Fibroblast of skin of left biceps (primary cell): ENCODE measurements around the gene FIGN.

Experiments used
- DNase-seq, 2 experiments: peaks; one replicate each; pipeline ENCODE4 v3.0.0-alpha.2; 2013; ENCODE audit warnings: low read depth in 2 of 2

The FIGN gene, protein sequence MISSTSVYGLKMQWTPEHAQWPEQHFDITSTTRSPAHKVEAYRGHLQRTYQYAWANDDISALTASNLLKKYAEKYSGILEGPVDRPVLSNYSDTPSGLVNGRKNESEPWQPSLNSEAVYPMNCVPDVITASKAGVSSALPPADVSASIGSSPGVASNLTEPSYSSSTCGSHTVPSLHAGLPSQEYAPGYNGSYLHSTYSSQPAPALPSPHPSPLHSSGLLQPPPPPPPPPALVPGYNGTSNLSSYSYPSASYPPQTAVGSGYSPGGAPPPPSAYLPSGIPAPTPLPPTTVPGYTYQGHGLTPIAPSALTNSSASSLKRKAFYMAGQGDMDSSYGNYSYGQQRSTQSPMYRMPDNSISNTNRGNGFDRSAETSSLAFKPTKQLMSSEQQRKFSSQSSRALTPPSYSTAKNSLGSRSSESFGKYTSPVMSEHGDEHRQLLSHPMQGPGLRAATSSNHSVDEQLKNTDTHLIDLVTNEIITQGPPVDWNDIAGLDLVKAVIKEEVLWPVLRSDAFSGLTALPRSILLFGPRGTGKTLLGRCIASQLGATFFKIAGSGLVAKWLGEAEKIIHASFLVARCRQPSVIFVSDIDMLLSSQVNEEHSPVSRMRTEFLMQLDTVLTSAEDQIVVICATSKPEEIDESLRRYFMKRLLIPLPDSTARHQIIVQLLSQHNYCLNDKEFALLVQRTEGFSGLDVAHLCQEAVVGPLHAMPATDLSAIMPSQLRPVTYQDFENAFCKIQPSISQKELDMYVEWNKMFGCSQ

DNA sequence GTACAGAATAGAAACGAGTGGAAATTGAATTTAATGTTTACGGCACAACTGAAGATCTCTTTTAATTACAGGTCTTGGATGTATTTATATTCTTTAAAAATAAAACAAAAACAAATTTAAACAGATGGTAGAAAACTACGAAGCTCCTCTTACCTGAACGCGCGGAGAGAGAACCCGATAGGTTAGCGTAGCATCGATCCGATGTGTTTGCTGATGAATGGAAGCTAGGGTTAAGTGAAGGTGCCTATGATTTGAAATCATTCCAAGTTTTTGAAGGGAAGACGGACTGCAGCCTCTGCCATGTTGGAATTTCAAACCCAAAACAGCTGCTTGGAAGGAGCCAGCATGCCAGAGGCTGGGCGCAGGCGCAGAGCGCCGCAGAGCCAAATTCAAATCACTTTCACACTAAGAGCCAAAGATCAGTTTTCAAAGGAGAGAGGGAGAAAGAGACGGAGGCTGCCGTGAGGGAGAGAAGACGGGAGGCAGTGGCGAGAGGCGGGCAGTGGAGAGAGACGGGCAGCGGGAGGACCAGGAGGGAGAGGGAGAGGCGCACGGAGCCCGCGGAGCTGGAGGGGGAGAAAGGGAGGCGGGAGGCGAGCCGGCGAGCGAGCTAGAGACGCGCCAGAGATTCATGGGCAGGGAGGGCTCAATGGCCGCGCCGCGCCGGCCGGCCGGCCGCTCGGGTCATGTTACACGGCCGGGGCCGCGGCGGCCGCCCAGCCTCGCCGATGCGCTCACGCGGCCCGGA lies at the start of gene FIGN:
Gene FIGN, minus strand, starts transcription at position 324 of the 748 bp plus-strand sequence. CDS start 1,081 bp downstream, outside the sequence.
- peak; percentile 56 to 58 for DNase-seq

DNA sequence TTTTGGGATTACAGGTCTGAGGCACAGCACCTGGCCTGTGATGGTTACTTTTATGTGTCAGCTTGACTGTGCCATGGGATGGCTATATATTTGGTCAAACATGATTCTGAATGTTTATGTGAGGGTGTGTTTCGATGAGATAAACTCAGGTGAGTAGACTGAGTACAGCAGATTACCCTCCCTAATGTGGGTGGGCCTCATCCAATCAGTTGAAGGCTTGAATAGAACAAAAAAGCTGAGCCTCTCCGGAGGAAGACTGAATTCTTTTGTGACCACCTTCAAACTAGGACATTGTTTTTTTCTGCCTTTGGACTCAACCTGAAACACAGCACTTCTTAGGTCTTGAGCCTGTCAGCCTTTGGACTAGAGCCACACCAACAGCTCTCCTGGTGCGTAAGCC lies 49.4 kb upstream of the FIGN start:
- DNase-seq = no peak

DNA sequence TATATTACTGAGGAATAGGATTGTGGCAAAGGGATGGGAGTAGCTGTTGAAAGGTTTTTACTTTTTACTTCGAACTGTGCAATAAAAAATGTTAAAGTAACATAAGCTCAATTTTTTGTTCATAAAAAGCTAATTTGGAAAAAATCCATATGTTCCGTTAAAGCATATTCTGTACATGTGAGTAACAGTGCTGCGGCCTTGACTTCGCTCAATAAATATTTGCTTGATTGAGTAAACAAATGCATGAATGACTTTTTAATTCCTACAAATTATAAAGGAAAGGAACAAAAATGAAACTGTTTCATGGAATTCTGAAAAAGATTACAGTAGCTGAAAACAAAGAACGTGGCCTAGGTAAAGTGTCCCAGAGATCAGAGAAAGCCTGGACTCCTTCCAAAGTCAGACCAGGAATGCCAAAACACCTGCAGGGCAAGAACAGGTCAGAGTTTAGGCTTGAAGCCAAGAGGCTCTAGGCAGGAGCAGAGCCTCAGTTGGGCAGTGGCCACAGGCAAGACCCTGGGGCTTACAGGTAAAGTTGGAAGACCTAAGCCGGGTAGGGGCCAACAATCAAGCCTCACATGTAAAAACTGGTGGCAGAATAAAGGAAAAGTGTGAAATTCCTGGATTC lies 44.3 kb upstream of the FIGN start:
- no peak for DNase-seq

DNA sequence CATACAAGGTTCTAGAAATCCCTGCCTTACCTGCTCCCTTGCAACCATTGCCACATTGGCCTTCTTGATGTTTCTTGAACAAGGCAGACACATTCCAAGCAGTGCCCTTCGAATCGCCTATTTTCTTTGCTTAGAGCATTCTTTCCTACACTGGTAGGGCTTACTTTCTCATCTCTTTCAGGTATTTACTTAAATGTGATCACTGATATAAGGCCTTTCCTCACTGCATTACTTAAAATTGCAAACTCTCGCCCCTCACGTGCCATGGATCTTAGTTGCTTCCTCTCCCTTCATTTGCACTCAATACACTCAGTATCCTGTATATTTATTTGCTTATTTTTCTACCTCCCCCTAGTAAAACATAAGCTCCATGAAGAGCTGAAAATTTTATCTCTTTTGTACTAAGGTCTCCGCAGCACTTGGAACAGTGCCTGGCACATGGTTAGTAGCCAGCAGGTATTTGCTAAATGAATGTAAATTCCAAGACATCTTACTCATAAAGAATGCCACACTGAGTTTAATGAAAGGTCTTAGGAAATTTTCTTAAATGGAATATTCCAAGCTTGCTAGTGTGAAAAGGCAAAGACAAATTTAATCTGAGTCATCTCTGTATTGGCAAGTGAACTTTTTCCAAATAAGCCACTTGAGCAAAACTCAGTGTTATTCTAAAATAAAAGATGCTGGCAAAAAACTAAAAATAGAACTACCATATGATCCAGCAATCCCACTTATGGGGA lies 42.4 kb upstream of the FIGN start:
- DNase-seq = peak; percentile 86 to 93

DNA sequence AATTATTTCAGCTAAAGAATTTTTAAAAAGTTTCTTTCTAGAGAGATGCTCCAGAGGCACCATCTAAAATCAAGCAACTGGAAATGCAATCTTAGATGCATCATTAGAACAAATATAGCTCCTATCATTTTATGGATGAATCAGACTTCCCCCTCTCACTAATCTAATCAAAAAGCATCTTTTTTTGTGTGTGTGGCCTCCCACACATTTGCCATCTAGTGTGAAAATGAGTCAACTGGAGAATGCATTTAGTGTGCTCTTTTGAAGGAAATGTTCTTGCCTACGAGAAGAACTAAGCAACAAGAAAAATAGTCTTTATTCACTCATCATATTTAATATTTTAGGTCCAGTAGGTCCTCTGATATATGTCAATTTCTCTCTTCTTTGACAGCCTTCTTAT lies 39.5 kb upstream of the FIGN start:
- DNase-seq = no peak

DNA sequence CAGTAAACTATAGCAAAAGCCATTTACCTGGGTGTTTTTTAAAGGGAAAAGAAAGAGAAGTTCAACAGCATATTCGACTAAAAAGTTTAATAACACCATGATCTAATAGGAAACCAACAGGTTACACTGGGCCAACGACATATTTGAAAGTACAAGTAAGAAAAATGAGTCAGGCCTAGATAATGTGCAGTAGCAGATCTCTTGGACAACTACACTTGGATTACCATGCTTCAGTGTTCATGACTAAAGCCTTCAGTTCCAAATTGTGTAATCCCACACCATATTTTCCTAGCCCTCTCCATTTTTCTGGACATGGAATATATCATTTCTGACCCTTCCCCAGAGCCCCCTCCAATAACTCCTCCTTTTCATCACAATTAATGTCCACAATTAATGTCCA lies 39.1 kb upstream of the FIGN start:
- peak; percentile 47 to 56 for DNase-seq

DNA sequence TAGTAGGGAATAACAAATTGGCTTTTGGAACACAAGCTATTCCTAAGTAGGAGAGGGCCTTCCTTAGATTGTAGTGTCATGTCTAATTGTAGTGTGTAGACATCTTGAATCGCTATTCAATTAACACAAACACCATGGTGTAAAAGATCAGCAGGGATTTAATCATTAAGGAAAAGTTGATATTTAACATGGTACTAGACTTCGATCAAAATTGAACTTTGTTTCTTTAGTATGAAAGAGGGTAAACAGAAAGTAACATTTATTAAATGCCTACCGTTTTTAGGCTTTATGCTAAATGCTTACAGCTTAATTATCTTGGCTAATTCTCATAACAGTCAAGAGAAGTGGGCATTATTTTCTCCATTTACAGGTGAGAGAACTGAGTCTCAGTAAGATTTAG lies 37.5 kb upstream of the FIGN start:
- no peak for DNase-seq

DNA sequence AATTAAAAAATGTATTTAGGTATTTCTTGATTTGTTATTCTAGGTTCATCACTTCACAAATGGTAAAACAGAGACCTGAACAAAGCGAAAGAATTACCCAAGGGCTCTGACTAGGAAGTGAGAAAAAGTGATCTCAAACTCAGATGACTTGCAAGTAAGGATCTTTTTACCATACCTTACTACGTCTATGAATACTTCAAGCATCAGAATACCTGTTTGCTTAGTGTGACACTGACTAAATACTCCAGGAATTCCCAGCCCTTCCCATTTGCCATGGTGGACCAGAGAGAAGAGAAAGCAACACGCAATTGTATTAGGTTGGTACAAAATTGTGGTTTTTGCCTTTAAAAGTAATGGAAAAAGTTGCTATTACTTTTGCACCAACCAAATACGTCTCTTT lies 35.8 kb upstream of the FIGN start:
- DNase-seq = no peak

DNA sequence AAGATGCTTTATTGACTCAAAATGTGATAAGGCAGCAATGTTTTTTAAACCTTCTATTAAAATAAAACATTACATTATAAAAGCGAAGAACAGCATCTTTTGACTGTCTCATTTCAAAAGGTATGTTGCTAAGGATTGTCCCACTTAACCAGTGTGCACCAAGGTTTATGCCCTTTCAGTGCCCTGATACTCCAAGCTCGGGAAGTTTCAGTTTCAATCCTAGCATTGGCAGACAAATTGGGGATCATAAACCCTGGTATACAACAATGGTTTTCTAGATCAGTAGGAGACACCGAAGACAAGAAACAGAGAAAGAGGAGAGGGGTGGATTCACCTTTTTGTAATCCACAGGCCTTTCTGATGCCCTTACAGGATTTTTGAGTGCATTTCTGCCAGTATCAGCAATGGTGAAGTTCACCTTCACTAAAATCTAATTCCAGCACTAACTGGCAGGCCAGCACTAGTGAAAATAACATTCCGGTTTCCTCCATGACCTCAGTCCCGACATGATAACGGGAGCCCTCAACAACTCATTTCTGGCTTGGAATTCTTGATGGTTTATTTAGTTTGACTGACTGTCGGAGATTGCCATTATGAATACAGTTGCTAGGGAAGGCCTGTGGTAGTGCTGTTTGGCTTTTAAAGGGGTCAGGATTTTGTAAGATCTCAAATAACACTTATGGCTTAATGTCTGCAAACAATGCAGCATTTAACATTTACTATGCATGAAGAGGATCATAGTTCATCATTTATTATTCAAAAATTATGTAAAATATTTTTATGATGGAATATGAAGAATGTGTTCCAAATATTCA lies 33.3 kb upstream of the FIGN start:
- DNase-seq = no peak

DNA sequence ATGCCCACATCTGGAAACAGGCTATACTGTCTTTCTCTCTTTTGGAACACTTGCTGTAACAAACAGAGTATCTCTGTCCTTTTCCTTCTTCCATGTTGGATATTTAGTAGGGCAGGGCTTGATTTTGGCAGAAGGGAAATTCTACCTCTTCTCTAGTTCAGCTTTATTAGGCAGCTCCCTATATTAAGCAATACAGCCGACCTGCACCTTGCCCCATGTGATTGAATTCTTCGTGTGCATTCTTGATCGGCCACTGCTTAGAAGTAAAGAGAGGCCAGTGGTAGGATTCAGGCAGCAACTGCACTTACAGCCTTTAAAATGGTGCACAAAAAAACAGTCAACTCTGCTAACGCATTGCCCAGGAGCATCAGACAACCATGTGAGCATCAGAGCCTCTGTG lies 31.3 kb upstream of the FIGN start:
- no peak for DNase-seq

DNA sequence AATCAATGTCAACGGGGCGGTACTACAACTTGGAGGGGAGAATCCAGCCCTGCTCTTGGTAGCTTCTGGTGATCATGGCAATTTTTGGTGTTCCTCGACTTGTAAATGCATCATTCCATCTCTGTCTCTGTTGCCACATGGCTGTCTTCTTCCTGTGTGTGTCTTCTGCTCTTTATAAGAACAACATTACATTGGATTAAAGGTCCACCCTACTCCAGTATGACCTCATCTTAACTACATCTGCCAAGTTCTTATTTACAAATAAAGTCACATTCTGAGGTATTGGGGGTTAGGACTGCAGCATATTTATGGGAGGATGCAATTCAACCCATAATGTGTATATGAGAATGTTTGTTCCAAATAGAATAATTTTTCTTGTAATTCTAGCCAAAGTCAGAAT lies 28.8 kb upstream of the FIGN start:
- no peak for DNase-seq

DNA sequence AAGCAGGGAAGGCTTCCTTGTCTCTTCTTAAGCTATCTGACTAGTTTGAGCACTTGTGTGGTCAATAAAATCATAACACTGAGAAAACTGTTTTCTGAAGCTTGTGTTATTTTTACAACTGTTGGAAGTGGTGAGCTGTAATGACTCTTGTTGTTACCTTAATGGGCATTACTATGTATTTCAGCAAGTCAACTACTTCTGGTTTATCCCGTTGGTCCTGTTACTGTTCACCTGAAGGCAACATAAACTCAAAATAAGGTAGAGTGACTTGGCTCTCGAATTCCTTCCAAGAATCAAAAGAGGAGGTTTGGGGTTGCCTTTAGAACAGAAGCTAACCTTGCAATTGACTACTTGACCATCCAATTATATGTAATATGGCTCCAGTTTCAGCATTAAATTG lies 23.2 kb upstream of the FIGN start:
- no peak for DNase-seq

DNA sequence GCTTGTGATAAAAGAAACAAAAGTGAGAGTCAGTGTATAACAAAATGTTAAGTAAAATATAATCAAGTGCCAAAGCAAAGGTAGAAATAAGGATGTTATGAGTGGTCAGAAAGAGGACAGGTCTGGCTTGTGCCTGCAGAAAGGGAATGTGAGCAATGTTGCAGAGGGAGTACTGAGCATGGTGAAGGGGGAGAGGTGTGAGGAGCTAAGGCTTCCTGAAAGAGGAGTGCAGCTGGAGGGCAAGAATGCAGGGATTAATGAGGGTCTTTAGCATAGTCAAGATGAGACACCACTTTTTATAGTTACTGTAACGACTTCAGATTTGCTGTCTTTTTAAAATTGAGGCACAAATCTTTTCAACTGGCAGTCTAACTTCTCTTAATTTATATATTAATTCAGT lies 22.0 kb upstream of the FIGN start:
- no peak for DNase-seq

DNA sequence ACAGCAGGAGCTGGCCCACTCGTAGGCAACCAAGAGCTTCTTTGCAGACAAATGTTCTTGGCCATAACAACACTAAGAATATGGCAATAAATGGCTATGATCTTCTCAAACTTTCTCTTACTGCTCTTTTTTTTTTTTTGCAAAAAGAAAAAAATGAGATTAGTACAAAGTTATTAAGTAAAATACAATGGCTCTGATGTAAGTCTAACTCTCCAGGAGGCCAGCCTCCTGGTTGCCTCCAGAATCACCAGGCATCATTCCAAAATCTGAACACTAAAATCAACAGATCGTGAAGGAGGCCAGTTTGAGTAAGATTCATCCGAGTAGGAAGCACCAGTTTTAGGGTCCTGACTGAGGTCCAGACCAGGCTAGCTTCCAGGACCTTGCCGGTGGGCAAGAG lies 20.8 kb upstream of the FIGN start:
- no peak for DNase-seq

DNA sequence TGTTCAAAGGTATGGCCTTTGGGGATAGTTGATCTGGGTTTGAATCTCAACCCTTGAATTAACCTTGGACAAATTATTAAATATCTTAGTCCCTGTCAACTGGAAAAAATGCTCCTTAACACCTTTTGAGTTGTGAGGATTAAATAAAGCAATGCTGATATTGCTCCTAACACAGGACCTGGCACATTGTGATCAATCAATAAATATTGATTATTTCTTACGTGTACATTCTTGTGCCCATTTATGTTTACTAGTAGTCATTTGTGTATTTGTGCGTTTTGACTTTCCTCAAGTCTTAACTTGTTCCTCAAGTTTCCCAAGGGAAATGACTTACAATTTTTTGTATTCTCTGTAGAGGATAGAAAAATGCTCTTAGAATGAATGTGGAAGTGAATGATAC lies 19.6 kb upstream of the FIGN start:
- DNase-seq = no peak

DNA sequence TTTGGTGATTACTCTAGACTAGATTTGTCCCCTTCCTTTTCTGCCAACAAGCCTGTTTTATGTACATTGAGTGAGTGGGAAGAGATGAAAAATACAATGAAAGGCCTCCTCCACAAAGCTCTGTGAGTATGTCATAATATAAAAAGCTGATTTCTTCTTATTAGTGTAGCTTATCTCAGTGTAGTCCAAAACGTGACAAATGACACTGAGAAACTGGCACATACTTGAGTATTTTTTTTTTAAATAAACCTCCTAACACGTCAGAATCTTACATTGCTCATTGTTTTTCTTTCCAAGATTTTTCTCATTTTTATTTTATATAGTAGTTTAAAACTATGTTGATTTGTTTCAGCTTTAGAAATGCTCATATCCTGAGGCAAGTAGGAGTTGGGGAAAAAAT lies 17.9 kb upstream of the FIGN start:
- no peak for DNase-seq

DNA sequence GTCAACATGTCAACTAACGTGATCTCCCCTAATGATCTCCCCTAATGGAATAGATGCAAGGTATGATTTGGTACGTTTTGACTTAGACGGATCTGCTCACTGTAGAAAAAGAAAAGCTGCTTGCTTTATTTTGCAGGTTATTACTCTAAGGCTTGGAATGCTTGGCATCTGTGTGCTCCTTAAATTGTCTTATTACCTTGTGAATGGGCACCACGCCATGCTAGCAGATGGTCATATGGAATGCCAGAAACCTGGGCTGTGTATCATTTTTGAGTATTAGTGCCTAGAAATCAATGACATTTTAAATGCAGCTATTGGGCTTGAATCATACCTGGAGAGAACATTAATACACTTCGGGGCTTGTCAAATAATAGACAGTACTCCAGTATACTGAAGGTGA lies 16.5 kb upstream of the FIGN start:
- DNase-seq = no peak

DNA sequence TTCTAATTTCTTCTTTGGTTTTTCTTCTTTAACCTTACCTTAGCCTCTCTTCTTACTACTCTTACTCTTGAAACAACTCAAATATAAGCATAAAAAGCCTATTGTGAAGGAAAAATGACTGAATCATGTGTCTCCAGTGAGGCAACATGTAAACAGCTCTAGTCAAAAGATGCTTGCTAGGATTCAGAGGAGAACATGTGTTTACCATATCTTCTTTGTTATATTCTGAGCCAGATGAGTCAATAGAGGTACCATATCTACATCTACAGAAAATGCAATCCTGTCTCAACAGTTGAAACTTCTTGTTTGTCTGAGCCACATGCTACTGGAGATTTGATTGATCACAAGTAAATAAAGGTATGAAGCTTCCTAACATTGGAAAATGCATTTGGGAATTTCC lies 15.9 kb upstream of the FIGN start:
- DNase-seq = no peak

DNA sequence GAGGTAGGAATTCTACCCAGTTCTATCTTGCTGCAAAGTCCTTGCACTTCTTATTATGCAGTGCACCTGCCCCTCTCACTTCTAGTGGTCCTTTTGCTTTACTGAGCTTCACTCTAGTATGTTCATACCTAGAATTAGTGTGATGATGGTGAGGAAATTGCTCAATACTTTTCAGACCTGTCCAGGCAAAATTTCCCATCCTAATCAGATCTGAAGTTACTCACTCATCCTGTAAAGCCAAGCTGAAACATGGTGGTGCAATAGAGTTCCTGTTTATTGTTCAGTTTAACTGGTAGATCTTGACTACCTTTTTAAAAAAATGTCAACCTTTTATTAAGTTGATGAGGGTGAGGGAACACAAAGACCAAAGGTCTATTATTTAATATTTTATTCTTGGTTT lies 12.6 kb upstream of the FIGN start:
- no peak for DNase-seq

DNA sequence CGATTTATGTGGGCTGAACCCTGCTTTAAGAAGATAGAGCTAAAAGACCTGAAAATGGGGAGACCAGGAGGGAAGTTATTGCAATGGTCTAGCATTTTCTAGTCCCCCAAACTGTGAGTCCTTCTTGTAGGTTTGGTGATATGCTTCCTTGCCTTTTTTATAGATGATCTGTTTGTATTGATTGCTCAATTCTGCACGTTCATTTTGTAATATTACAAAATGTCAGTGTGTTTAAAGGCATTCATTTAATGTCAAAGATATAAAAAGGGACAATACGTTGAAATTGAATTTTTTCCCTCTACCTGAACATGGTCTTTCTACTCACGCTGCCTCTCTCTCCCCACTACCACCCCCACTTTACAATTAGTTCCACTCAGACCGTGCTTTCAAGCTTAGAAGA lies 5.6 kb upstream of the FIGN start:
- DNase-seq = no peak

DNA sequence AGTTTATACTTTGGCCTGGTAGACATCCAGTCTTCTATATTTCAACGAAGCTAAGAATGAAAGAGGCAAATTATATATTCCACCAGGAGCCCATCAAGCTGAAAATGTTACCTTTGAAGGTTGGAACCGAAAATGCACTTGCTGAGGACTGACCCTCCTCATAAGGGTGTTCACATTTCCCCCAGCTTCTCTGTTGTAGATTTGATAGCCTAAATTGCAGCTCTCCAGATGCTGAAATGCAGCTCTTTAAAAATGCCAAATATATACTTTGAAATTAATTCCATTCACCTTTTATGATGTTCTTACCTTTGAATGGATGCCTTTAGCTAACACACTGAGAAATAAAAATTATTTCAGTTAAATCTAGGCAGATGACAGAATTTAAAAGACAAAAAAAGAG lies 1.8 kb upstream of the FIGN start:
- no peak for DNase-seq
